OCI-LY7 (cell line): ENCODE data around the gene CES2.

ENCODE experiments used
- EZH2phosphoT487 ChIP-seq: fragments of 200-600 bp; sonication (generic); IDR thresholded peaks from 2 replicates; pipeline ENCODE4 v1.6.1; 2018; ENCODE audit warnings: low read depth, borderline replicate concordance, mild to moderate bottlenecking, mixed run types, antibody characterized with exemption, low read length, moderate library complexity, mixed read lengths
- TF ChIP-seq, protein P1 (sequence below): fragments of 200-600 bp; sonication (generic); conservative IDR thresholded peaks from 2 replicates; pipeline ENCODE4 v1.5.1; 2014; ENCODE audit warnings: mild to moderate bottlenecking, antibody characterized with exemption, low read length, moderate library complexity, mixed read lengths

DNA sequence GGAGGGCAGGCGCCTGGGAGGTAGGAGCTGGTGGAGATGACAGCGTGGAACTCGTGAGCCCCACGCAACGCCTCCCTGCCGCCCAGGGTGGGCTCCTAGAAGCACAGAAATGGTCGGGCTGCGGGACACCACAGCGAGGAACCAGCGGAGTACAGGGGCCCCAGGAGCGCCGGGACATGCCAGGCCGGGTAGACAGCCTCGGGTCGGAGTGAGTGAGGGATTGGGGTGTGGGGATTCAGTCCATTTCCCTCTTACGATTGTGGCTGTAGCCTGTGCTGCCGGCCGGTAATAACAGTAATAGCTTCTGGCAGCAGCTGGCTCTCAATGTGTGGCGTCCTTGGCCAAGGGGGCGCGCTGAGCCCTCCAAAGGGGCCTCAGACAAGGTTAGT, 13.5 kb downstream of the CES2 start:
- TF ChIP-seq, protein P1, sequence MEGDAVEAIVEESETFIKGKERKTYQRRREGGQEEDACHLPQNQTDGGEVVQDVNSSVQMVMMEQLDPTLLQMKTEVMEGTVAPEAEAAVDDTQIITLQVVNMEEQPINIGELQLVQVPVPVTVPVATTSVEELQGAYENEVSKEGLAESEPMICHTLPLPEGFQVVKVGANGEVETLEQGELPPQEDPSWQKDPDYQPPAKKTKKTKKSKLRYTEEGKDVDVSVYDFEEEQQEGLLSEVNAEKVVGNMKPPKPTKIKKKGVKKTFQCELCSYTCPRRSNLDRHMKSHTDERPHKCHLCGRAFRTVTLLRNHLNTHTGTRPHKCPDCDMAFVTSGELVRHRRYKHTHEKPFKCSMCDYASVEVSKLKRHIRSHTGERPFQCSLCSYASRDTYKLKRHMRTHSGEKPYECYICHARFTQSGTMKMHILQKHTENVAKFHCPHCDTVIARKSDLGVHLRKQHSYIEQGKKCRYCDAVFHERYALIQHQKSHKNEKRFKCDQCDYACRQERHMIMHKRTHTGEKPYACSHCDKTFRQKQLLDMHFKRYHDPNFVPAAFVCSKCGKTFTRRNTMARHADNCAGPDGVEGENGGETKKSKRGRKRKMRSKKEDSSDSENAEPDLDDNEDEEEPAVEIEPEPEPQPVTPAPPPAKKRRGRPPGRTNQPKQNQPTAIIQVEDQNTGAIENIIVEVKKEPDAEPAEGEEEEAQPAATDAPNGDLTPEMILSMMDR, result no peak
- no peak for TF ChIP-seq EZH2phosphoT487
